H9 (cell line): ENCODE results near the gene PCDH9. TPM values are rescaled to one million over a fixed set of nuclear protein-coding genes. Genes with fewer than 3 reads are reported as not detected.

Experiments
- DNase-seq: peaks from one replicate; pipeline ENCODE4 v3.0.0-alpha.2; 2017
- H2AFZ ChIP-seq: one replicate; pipeline ENCODE4 v1.6.1; 2013; ENCODE audit warnings: mild to moderate bottlenecking, low read length, control low read depth, moderate library complexity
- H2AK5ac ChIP-seq: 2 replicates; pipeline ENCODE4 v1.6.1; 2013; ENCODE audit warnings: low read length, control low read depth, mixed read lengths; ENCODE audit not compliant: insufficient read length
- H2BK120ac ChIP-seq: one replicate; pipeline ENCODE4 v1.6.1; 2013; ENCODE audit warnings: low read depth, mild to moderate bottlenecking, low read length, control low read depth, inconsistent platforms; ENCODE audit not compliant: poor library complexity, severe bottlenecking
- H2BK12ac ChIP-seq: 2 replicates; pipeline ENCODE4 v1.6.1; 2013; ENCODE audit warnings: low read length, control low read depth, mixed read lengths, low read depth; ENCODE audit not compliant: insufficient read length
- H2BK15ac ChIP-seq: 2 replicates; pipeline ENCODE4 v1.6.1; 2013; ENCODE audit warnings: low read depth, low read length, control low read depth
- H2BK20ac ChIP-seq: one replicate; pipeline ENCODE4 v1.6.1; 2013; ENCODE audit warnings: low read depth, mild to moderate bottlenecking, low read length, control low read depth, inconsistent platforms; ENCODE audit not compliant: poor library complexity, severe bottlenecking
- H2BK5ac ChIP-seq: 2 replicates; pipeline ENCODE4 v1.6.1; 2013; ENCODE audit warnings: low read length, control low read depth, mixed read lengths; ENCODE audit not compliant: insufficient read length
- H3K14ac ChIP-seq: 2 replicates; pipeline ENCODE4 v1.6.1; 2013; ENCODE audit warnings: low read length, control low read depth; ENCODE audit not compliant: insufficient read depth
- H3K18ac ChIP-seq: 2 replicates; pipeline ENCODE4 v1.6.1; 2013; ENCODE audit warnings: low read depth, mild to moderate bottlenecking, mixed read lengths, low read length, control low read depth; ENCODE audit not compliant: insufficient read length
- H3K23ac ChIP-seq: 2 replicates; pipeline ENCODE4 v1.6.1; 2013; ENCODE audit warnings: low read length, control low read depth, mixed read lengths, low read depth; ENCODE audit not compliant: insufficient read length
- H3K23me2 ChIP-seq: 2 replicates; pipeline ENCODE4 v1.6.1; 2013; ENCODE audit warnings: low read depth, mild to moderate bottlenecking, mixed read lengths, low read length, control low read depth; ENCODE audit not compliant: insufficient read length, poor library complexity, severe bottlenecking
- H3K27ac ChIP-seq: 2 replicates; pipeline ENCODE4 v1.5.1; 2013; ENCODE audit warnings: low read length, control low read depth, mixed read lengths, low read depth; ENCODE audit not compliant: insufficient read length
- H3K27me3 ChIP-seq: 2 replicates; pipeline ENCODE4 v1.6.1; 2013; ENCODE audit warnings: low read length, control low read depth, inconsistent platforms; ENCODE audit not compliant: insufficient read depth
- H3K4ac ChIP-seq: 2 replicates; pipeline ENCODE4 v1.6.1; 2013; ENCODE audit warnings: low read depth, mild to moderate bottlenecking, control low read depth, inconsistent platforms, low read length, moderate library complexity
- H3K4me1 ChIP-seq: 2 replicates; pipeline ENCODE4 v1.6.1; 2013; ENCODE audit warnings: low read length, control low read depth, inconsistent platforms; ENCODE audit not compliant: insufficient read depth
- H3K4me2 ChIP-seq: 2 replicates; pipeline ENCODE4 v1.6.1; 2013; ENCODE audit warnings: low read length, control low read depth, mixed read lengths; ENCODE audit not compliant: insufficient read length, insufficient read depth
- H3K56ac ChIP-seq: 2 replicates; pipeline ENCODE4 v1.6.1; 2013; ENCODE audit warnings: low read depth, mild to moderate bottlenecking, mixed read lengths, low read length, control low read depth; ENCODE audit not compliant: insufficient read length
- H3K79me1 ChIP-seq: 2 replicates; pipeline ENCODE4 v1.6.1; 2013; ENCODE audit warnings: low read depth, mild to moderate bottlenecking, moderate library complexity, low read length, control low read depth, inconsistent platforms; ENCODE audit not compliant: insufficient read depth, poor library complexity, severe bottlenecking
- H3K79me2 ChIP-seq: 2 replicates; pipeline ENCODE4 v1.6.1; 2013; ENCODE audit warnings: low read length, control low read depth, inconsistent platforms; ENCODE audit not compliant: insufficient read depth
- H3K9ac ChIP-seq: 2 replicates; pipeline ENCODE4 v1.6.1; 2013; ENCODE audit warnings: low read length, control low read depth, mixed read lengths; ENCODE audit not compliant: insufficient read length; ENCODE audit errors: extremely low read depth
- H3K9me3 ChIP-seq: one replicate; pipeline ENCODE4 v1.6.1; 2013; ENCODE audit warnings: low read depth, low read length, inconsistent platforms; ENCODE audit not compliant: control insufficient read depth
- H3T11ph ChIP-seq: one replicate; pipeline ENCODE4 v1.6.1; 2013; ENCODE audit warnings: mild to moderate bottlenecking, low read length, control low read depth, inconsistent platforms
- H4K20me1 ChIP-seq: one replicate; pipeline ENCODE4 v1.6.1; 2013; ENCODE audit not compliant: control insufficient read depth, insufficient read length, insufficient read depth
- H4K5ac ChIP-seq: 2 replicates; pipeline ENCODE4 v1.6.1; 2013; ENCODE audit warnings: low read depth, mild to moderate bottlenecking, mixed read lengths, low read length, control low read depth; ENCODE audit not compliant: insufficient read length
- H4K8ac ChIP-seq: replicated peaks from 2 replicates; pipeline ENCODE4 v1.6.1; 2013; ENCODE audit warnings: low read length, control low read depth, mixed read lengths, low read depth; ENCODE audit not compliant: insufficient read length
- H4K91ac ChIP-seq: 2 replicates; pipeline ENCODE4 v1.6.1; 2013; ENCODE audit warnings: low read depth, mild to moderate bottlenecking, moderate library complexity, mixed read lengths, low read length, control low read depth; ENCODE audit not compliant: insufficient read length
- H3K27ac Mint-ChIP-seq, 3 experiments: 2 replicates in 2 of 3; 3 replicates in 1 of 3; pipeline ENCODE4 v1.8.0; 2020 to 2021; ENCODE audit warnings: mixed read lengths in 3 of 3, mild to moderate bottlenecking in 1 of 3, moderate library complexity in 1 of 3
- H3K27me3 Mint-ChIP-seq: 2 replicates; pipeline ENCODE4 v1.8.0; 2021; ENCODE audit warnings: low read depth, mild to moderate bottlenecking, moderate library complexity, mixed read lengths
- H3K36me3 Mint-ChIP-seq, 3 experiments: 2 replicates in 2 of 3; 3 replicates in 1 of 3; pipeline ENCODE4 v1.8.0; 2020 to 2021; ENCODE audit warnings: low read depth in 3 of 3, mixed read lengths in 3 of 3; ENCODE audit not compliant: insufficient read depth in 1 of 3
- H3K4me1 Mint-ChIP-seq, 2 experiments: 2 replicates each; pipeline ENCODE4 v1.8.0; 2020; ENCODE audit warnings: mixed read lengths in 2 of 2
- H3K4me3 Mint-ChIP-seq, 2 experiments: 2 replicates in 1 of 2; 3 replicates in 1 of 2; pipeline ENCODE4 v1.8.0; 2020 to 2021; ENCODE audit warnings: mild to moderate bottlenecking in 2 of 2, mixed read lengths in 2 of 2, moderate library complexity in 1 of 2
- H3K9me3 Mint-ChIP-seq, 2 experiments: 2 replicates in 1 of 2; 3 replicates in 1 of 2; pipeline ENCODE4 v1.8.0; 2020; ENCODE audit warnings: mild to moderate bottlenecking in 2 of 2, mixed read lengths in 2 of 2, moderate library complexity in 1 of 2
- CTCF ChIP-seq: fragments of 200-600 bp; sonication (generic); conservative IDR thresholded peaks from 3 replicates; pipeline ENCODE4 v1.8.0; 2021; ENCODE audit warnings: antibody characterized with exemption, mild to moderate bottlenecking
- WGBS: extraction: QIAGEN DNeasy Blood & Tissue Kit; methylation state at CpG from one replicate; pipeline ENCODE4 v1.1.7; 2013; ENCODE audit warnings: missing lambda C conversion rate, low lambda C conversion rate, mixed read lengths; ENCODE audit not compliant: insufficient read length; ENCODE audit errors: extremely low coverage; 5-methylcytosine and 5-hydroxymethylcytosine counted together
- total RNA-seq: library from RNA; stranded (reverse); gene quantifications from 2 replicates; pipeline ENCODE4 v1.2.1, GENCODE V29; 2021

PCDH9 gene
- total RNA-seq, 1 experiment from 2014 or later: 0.11 TPM

- Histone ChIP-seq H2BK120ac (no peak overlapping the region), H2BK12ac (no peak overlapping the region), H3K9ac (no peak overlapping the region), H3K4ac (no peak overlapping the region), H2BK5ac (no peak overlapping the region), H2BK15ac (no peak overlapping the region), H2AK5ac (no peak overlapping the region), H3K14ac (no peak overlapping the region), H4K8ac (no peak overlapping the region), H3K79me1 (no peaks in the 10 kb centered on the region), H3K23me2 (no peaks in the 10 kb centered on the region), H3T11ph (no peak overlapping the region), H2BK20ac (no peak overlapping the region), H3K4me1 (no peaks in the 10 kb centered on the region), H2AFZ (no peak overlapping the region), H3K4me2 (no peak overlapping the region), H4K91ac (no peak overlapping the region), H3K27me3 (no peaks in the 10 kb centered on the region), H3K56ac (no peak overlapping the region), H3K23ac (no peak overlapping the region), H3K27ac (no peak overlapping the region), H4K20me1 (no peaks in the 10 kb centered on the region), H3K79me2 (no peaks in the 10 kb centered on the region), H3K9me3 (peaks cover 14% of the 10 kb centered on the region), H3K18ac (no peak overlapping the region), H4K5ac (no peak overlapping the region)
- H3K27ac Mint-ChIP-seq: no peak overlapping the region
- no CpG with 5 or more reads among the region's 1 CpG for WGBS
- peaks cover 4 to 23% (median 18%) of the 10 kb centered on the region in 3 experiments; a peak in 6 of 7 replicates for H3K36me3 Mint-ChIP-seq
- no peaks in the 10 kb centered on the region for H3K4me1 Mint-ChIP-seq
- TF ChIP-seq CTCF: no peak
- no peak overlapping the region for H3K4me3 Mint-ChIP-seq
- H3K27me3 Mint-ChIP-seq: no peaks in the 10 kb centered on the region
- DNase-seq: no peak
- H3K9me3 Mint-ChIP-seq: peaks cover 19 to 29% of the 10 kb centered on the region in 2 experiments
These were observed 954.7 kb downstream of the PCDH9 start for GRCh38 chr13:66275416-66275815.
